IMR-90 (cell line): ENCODE measurements around the gene CRYBA1.

Experiments
- BHLHE40 ChIP-seq: fragments of 150-350 bp; IDR thresholded peaks from 2 replicates; pipeline ENCODE4 v1.6.1; 2016; ENCODE audit warnings: mild to moderate bottlenecking, low read depth, low read length
- CEBPB ChIP-seq: IDR thresholded peaks from 2 replicates; pipeline ENCODE4 v1.6.1; 2012; ENCODE audit warnings: low read depth, low read length, improper control_type of control experiment
- CHD1 ChIP-seq: IDR thresholded peaks from 2 replicates; pipeline ENCODE4 v1.6.1; 2012; ENCODE audit warnings: low read depth, low read length, improper control_type of control experiment
- FOS ChIP-seq: fragments of 150-350 bp; IDR thresholded peaks from 2 replicates; pipeline ENCODE4 v1.6.1; 2016; ENCODE audit warnings: low read depth, low read length
- MAFK ChIP-seq: IDR thresholded peaks from 2 replicates; pipeline ENCODE4 v1.6.1; 2012; ENCODE audit warnings: low read depth, low read length, improper control_type of control experiment
- MXI1 ChIP-seq: IDR thresholded peaks from 2 replicates; pipeline ENCODE4 v1.6.1; 2012; ENCODE audit warnings: low read depth, mild to moderate bottlenecking, low read length, moderate library complexity, borderline replicate concordance
- POLR2A ChIP-seq: IDR thresholded peaks from 2 replicates; pipeline ENCODE4 v1.6.1; 2012; ENCODE audit warnings: mild to moderate bottlenecking, low read depth, low read length
- RAD21 ChIP-seq: IDR thresholded peaks from 2 replicates; pipeline ENCODE4 v1.6.1; 2012; ENCODE audit warnings: low read length, improper control_type of control experiment
- RCOR1 ChIP-seq: IDR thresholded peaks from 2 replicates; pipeline ENCODE4 v1.6.1; 2012; ENCODE audit warnings: mild to moderate bottlenecking, low read length, improper control_type of control experiment; ENCODE audit not compliant: insufficient replicate concordance
- RFX5 ChIP-seq: IDR thresholded peaks from 2 replicates; pipeline ENCODE4 v1.8.0; 2012; ENCODE audit warnings: low read depth, mild to moderate bottlenecking, low read length, moderate library complexity
- SMC3 ChIP-seq: fragments of 150-350 bp; IDR thresholded peaks from 2 replicates; pipeline ENCODE4 v1.6.1; 2016; ENCODE audit warnings: low read depth, mild to moderate bottlenecking, antibody characterized with exemption, low read length, moderate library complexity
- TF ChIP-seq, protein P1 (sequence below): conservative IDR thresholded peaks from 2 replicates; pipeline ENCODE4 v1.5.1; 2012; ENCODE audit warnings: mild to moderate bottlenecking, low read depth, low read length, improper control_type of control experiment
- TF ChIP-seq, protein P2 (sequence below): fragments of 150-350 bp; IDR thresholded peaks from 2 replicates; pipeline ENCODE4 v1.6.1; 2016; ENCODE audit warnings: low read depth, mild to moderate bottlenecking, low read length, moderate library complexity, borderline replicate concordance

DNA sequence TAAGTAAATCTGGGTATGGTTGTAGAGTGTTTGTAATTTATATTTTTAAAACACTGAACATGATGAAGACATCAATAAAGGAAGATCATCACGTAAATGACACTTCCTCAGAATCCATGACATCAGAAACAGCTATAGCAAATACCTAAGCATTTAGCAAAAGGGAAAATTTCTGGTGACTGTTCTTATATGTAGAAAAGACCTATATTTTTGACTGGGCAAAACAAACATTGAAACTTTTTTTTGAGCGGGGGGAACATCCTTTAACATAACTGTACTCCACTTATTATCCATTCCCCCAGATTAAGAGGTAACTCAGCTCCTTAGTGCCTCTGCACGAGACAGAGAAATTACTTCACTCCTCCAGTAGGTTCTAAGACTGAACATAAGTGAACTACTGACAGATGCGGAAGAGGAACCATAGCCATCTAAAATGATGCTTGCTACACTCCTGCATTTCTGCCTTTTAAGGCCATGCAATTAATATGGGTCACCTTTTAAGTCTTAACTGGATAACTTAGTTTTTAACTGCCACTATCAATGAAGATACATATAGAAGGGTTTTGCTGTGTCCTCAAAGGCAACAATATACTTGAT, 9.4 kb downstream of the CRYBA1 start:
- TF ChIP-seq POLR2A = no peak
- TF ChIP-seq, protein P1, sequence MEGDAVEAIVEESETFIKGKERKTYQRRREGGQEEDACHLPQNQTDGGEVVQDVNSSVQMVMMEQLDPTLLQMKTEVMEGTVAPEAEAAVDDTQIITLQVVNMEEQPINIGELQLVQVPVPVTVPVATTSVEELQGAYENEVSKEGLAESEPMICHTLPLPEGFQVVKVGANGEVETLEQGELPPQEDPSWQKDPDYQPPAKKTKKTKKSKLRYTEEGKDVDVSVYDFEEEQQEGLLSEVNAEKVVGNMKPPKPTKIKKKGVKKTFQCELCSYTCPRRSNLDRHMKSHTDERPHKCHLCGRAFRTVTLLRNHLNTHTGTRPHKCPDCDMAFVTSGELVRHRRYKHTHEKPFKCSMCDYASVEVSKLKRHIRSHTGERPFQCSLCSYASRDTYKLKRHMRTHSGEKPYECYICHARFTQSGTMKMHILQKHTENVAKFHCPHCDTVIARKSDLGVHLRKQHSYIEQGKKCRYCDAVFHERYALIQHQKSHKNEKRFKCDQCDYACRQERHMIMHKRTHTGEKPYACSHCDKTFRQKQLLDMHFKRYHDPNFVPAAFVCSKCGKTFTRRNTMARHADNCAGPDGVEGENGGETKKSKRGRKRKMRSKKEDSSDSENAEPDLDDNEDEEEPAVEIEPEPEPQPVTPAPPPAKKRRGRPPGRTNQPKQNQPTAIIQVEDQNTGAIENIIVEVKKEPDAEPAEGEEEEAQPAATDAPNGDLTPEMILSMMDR = no peak
- TF ChIP-seq FOS = no peak
- TF ChIP-seq RFX5 = no peak
- TF ChIP-seq CHD1 = no peak
- no peak for TF ChIP-seq RCOR1
- no peak for TF ChIP-seq BHLHE40
- no peak for TF ChIP-seq CEBPB
- no peak for TF ChIP-seq MAFK
- TF ChIP-seq MXI1 = no peak
- TF ChIP-seq, protein P2, sequence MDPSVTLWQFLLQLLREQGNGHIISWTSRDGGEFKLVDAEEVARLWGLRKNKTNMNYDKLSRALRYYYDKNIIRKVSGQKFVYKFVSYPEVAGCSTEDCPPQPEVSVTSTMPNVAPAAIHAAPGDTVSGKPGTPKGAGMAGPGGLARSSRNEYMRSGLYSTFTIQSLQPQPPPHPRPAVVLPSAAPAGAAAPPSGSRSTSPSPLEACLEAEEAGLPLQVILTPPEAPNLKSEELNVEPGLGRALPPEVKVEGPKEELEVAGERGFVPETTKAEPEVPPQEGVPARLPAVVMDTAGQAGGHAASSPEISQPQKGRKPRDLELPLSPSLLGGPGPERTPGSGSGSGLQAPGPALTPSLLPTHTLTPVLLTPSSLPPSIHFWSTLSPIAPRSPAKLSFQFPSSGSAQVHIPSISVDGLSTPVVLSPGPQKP = no peak
- no peak for TF ChIP-seq SMC3
- no peak for TF ChIP-seq RAD21
